ENCODE data around the gene PRAMEF12.
"Not testable (repeated sequence)": the region's sequence is repeated elsewhere in the genome, so short reads cannot be mapped to it uniquely, and the experiment has no call there.

- TF ChIP-seq CTCF (IDR thresholded peaks at IDR 0.05; ENCODE audit: poor library complexity, severe bottlenecking); EP300 (conservative IDR thresholded peaks at IDR 0.05; ENCODE audit: poor library complexity, severe bottlenecking): not testable (repeated sequence)
Observed at GRCh38 chr1:12819061-12819460, 45.5 kb downstream of the PRAMEF12 start.

All from neural cell (in vitro differentiated cells).